Measurements from ENCODE around the gene CNRIP1.

CNRIP1 gene

DNA sequence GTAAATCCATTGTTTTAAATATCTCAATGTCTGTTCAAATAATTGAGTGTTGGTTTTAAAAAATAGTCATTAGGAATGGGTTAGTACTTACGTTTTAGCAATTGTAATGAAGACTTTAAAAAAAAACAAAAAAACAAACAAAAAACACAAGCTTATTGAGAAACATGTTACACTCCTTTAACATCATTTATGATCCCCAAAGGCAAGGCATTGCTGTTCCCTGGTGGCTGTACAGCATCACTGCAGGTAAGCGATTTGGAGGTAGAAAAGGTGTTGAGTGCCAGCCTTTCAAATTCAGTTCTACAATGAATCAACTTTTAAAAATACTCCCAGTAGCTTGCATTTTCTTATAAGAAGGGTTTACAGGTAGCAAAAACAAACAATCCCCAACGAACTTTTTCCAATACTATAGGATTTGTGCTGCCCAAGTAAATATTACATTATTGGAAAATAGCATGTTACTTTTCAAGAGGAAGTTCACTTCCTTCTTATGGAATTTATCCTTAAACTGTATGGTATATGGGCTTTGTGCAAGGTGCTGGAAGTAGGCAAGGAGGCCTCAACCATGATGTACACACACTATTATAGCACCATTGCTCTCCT, 27.5 kb downstream of the CNRIP1 start:
- DNase-seq: no peak

- DNase-seq: no peak
Observed at GRCh38 chr2:68291314-68291713, 28.4 kb downstream of the CNRIP1 start.

- no peak for DNase-seq
Observed at GRCh38 chr2:68290901-68291300, 28.8 kb downstream of the CNRIP1 start.

DNA sequence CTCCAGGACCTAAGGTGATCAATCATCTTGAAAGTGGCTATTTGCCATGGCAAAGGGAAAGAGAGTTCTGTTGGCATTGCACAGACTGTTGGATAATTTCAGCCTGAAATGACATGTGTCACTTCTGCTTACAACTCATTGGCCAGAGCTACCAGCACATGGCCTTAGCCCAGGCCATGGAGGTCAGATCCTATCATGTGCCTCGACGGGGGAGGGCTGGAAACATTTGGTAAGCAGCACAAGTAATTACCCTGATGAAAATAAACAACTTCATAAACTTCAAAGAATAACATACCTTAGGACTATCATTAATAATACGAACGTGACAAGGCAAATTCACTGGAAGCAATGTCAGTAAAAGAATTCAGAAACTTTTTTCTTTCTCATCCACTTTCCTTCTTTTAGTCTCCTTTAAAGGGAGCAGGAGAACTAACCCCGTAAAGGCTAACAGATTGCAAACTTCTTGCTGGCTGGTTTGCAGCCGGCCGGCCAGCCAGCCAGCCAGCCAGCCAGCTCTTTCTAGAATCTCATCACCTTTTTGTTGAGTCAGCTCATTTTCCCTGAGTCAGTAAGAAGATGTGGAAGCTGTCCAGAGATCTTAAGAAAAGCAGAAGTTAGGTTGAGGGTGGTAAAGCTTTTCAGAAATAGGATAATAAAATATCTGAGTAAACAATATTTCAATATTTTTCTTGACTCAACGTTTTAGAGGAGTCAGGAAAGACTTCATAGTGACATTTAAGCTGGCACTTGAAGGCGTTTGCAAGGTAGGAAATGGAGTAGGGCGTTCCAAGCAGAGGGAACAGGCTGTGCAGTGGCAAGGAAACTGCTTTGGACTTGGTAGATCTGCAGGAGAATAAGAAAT, 31.9 kb downstream of the CNRIP1 start:
- DNase-seq: no peak

DNA sequence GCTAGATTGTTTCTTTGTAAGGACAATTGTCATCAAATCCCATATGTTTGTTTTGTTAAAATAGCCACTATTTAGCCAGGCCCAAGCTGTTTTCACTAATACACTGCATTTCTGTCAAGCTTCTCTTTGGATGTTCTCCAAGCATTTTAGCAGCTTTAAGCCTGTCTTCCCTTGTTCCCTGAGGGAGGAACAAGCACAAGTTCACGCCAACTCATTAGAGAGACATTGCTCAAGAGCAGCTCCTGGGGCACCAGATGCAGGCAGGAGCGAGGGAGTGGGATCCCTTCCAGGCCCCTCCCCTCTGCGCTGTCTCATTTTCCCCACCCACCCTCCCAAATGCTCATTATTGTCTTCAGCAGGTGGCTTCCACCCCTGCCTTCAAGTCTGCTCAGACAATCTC, 34.9 kb downstream of the CNRIP1 start:
- DNase-seq: no peak

DNA sequence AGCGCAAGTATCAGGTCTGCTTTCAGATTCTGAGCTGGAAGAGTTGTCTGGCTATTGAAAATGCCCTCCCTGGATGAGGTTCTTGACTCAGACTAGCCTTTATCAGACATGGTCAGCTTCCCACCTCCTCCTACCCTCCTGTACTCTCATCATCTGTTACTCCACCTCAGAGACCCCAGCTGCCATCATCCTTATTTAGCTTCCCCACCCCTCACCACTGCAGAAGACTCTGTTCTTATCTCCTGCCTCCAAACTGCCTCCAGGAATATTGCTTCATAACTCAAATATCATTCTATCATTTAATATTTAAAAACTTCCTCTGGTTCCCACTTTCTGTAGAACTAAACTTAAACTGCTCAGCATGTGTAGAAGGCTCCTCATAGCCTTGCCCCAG, 36.3 kb downstream of the CNRIP1 start:
- DNase-seq: no peak

DNA sequence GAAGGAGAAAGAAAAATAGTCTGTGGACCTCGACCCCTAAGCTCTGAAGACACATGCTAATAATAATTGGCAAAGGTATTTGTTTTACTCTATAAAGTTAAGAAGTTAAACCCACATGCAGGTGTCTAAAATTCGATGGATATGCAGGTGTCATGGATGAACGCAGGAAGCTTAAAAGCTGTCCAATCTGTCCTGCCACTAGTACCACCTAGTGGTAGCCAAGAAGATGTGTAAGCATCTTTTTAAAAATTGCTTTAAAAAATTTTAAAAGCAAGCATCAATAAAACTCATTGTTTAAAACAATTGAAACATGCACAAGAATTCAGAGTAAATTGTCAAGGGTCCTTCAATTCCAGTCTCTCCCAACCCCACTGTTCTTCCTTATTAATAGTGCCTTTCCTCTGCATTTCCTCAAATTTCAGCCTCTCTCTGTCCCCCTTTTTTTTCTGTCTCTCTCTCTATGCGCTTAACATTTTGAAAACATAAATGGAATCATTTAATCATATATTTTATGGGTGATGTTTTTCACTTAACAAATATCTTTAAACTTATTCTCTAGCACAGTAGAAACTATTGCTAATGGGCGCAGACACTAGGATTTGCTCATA, 36.8 kb downstream of the CNRIP1 start:
- DNase-seq: no peak

GRCh38 chr2:68280796-68281195, 39.0 kb downstream of the CNRIP1 start:
- DNase-seq: no peak

GRCh38 chr2:68280348-68280747, 39.4 kb downstream of the CNRIP1 start:
- no peak for DNase-seq

- no peak for DNase-seq
Observed at GRCh38 chr2:68279691-68280090, 40.1 kb downstream of the CNRIP1 start.

GRCh38 chr2:68278169-68278568, 41.6 kb downstream of the CNRIP1 start:
- no peak for DNase-seq

DNA sequence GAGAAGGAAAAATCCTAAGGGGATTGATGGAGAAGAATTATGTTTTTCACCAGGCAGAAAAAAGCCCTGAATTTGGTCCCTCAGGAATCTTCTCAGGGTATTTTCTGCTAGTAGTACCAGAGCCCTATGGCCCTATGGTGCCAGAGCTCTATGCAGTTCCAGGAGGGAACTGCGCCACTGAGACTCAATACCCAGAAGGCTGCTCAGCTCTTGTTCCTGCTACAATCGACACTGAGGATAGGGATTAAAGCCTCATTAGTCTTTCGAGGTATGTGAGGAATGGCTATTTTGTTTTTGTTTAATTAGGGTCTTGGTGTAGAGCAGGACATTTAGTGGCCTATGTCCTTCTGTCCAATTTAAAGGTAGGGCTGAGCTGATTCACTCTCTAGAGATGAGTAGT, 45.7 kb downstream of the CNRIP1 start:
- DNase-seq: no peak

DNA sequence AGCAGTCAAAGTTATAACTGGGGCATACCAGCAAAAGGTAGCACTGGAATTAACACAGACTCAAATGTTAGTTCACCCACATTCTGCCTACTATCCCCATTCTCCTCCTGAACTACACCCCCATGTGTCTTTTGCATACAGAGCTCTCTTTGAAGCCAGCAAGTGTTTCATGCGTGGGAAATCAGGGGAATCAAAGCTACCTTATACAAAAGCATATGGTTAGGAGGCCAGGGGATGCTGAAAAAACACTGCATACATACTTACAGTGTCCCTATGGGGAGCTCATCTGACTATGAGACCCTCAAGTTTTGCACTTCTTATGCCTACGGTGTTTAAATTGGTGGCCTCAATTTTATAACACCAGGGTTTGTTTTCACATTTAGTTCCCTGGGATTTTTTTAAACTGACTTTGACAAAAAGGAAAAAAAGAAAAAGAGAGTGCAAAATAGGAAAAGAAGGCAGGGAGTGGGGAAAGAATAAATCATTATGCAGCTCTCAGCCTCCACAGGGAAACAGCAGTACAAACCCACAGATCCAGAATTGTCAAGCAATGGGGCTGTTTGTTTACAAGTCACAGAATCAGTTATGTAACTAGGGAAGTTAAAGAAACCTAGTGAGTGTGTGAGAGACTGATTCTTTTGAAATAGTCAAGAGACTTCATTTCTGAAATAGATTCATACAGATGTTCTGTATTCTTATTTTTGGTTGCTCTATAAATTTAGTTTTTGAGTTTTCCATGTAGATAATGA, 47.3 kb downstream of the CNRIP1 start:
- no peak for DNase-seq

GRCh38 chr2:68266655-68267054, 53.1 kb downstream of the CNRIP1 start:
- DNase-seq: no peak

- DNase-seq: no peak
Observed at GRCh38 chr2:68263632-68264031, 56.1 kb downstream of the CNRIP1 start.

DNA sequence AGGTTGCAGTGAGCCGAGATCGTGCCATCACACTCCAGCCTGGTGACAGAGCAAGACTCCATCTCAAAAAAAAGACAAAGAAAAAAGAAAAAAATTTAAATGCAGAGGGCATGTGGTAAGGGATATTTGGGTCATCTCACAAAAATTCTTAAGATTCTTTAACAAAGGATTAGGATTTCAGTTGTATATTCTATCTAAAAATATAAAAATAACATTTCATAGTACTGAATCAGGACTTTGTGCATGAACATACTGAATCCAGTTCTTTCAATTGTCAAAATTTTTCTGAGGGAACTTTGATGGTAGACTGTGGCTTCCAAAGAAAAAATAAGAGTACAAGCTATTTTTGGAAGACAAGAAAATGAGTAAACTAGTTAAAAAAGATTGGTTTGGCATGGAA, 60.9 kb downstream of the CNRIP1 start:
- no peak for DNase-seq

- no peak for DNase-seq
Observed at GRCh38 chr2:68256093-68256450, 63.7 kb downstream of the CNRIP1 start.

GRCh38 chr2:68253219-68254068, 66.3 kb downstream of the CNRIP1 start:
- DNase-seq: no peak

DNA sequence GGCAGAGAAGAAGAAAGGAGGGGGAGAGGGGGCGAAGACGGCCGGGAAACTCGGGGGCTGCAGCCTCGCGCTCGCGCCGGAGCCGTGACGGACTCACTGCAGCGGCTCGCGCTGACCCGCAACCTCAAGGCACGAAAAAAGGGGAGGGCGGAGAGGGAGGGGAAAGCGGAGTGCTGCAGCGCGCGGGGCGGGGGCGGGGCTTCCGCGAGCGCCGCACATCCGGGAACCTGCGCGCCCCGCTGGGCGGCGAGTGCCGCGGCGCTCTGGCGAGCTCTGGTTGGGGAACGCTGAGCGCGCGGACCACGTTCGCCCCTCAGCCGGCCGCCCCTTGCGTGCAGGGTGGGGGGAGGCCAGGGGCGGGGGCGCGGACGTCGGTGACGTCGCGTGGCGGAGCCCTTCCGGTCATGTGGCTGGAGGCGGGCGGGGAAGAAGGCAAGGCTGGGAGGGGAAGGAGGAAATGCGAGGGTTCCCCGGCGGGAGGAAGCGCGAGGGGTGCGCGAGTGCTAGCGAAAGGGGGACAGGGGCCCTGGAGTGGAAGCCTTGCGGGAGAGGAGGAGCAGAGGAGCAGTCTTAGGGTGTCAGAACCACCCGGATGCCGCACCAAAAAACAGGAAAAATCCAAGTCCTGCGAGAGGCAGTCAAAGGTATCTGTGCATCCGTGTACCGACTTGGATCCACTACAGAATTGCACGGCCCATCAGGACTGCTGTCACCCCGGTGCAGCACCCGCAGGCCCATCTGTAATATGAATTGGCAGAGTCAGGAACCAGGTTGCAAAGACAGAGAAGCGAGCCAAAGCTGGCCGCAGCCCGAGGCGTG, 67.1 kb downstream of the CNRIP1 start, which contains the start of gene PPP3R1:
Gene PPP3R1 (minus strand): TSS at position 133 of the 819 bp plus-strand sequence. CDS start 405 bp downstream, outside the sequence.
- peak; percentile 97 for DNase-seq

DNA sequence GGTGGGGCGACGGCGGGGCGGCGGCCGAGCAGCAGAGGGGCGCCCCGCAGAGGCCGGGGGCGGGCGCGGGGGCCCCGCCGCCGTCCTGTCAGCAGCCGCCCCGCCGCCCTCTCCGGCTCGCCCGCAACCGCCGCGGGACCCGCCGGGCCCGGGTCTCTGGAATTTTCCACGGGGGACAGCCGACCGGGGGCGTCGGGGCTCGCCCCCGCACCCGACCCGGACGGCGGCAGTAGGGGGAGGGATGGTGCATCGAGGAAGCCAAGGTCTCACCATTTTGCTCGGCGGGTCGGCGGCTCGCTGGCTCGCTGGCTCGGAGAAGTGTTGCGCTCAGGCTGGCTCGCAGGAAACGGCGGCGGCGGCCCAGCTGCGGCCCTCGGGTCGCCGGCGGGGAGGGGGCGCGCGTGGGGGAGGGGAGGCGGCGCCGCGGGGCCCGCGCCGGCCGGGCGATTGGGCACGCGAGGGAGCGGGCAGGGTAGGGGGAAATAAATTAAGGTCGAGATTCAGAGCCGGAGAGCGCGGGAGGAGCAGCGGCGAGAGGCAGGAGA, 67.8 kb downstream of the CNRIP1 start:
- peak; percentile 41 for DNase-seq

Measured in activated gamma-delta T cell (primary cell).